Measurements from ENCODE around the gene ERN1.

DNA sequence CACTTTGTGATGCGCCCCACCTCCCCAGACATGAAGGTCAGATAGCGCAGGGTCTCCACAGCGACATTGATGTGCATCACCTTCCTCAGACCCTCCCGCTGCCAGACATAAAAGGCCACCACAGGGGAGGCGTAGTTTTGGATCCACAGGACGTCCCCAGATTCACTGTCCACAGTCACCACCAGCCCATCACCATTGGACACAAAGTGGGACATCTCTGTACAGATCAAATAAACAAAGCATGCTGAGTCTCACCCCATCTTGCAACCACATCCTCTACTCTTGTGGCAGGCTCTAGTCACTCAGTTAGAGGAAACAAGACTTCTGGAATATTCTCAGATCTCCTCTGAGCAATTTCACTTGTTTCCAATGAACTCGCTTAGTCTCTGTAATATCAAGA is 63.2 kb downstream of the ERN1 start:
- TF ChIP-seq MYC (IDR thresholded peaks at IDR 0.05; ENCODE audit: low read depth, low read length) (no peak), POLR2A (IDR thresholded peaks at IDR 0.05; ENCODE audit: extremely low read depth, insufficient read length) (no peak), MAX (IDR thresholded peaks at IDR 0.05; ENCODE audit: low read depth, low read length) (no peak)
- TF ChIP-seq, protein P1, sequence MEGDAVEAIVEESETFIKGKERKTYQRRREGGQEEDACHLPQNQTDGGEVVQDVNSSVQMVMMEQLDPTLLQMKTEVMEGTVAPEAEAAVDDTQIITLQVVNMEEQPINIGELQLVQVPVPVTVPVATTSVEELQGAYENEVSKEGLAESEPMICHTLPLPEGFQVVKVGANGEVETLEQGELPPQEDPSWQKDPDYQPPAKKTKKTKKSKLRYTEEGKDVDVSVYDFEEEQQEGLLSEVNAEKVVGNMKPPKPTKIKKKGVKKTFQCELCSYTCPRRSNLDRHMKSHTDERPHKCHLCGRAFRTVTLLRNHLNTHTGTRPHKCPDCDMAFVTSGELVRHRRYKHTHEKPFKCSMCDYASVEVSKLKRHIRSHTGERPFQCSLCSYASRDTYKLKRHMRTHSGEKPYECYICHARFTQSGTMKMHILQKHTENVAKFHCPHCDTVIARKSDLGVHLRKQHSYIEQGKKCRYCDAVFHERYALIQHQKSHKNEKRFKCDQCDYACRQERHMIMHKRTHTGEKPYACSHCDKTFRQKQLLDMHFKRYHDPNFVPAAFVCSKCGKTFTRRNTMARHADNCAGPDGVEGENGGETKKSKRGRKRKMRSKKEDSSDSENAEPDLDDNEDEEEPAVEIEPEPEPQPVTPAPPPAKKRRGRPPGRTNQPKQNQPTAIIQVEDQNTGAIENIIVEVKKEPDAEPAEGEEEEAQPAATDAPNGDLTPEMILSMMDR (IDR thresholded peaks at IDR 0.05; ENCODE audit: low read depth, low read length), result no peak

All from NB4 (cell line).